GM12801 (cell line): ENCODE measurements around the gene PPA2.

Experiments used
- CTCF ChIP-seq: IDR thresholded peaks from one replicate; pipeline ENCODE4 v1.5.1; 2011; ENCODE audit warnings: control low read depth; ENCODE audit not compliant: insufficient read length; ENCODE audit errors: extremely low read depth

PPA2 gene

GRCh38 chr4:105496899-105497298 is 23.0 kb upstream of the PPA2 start:
- TF ChIP-seq CTCF = no peak

GRCh38 chr4:105495667-105496066 is 21.8 kb upstream of the PPA2 start:
- no peak for TF ChIP-seq CTCF

- no peak for TF ChIP-seq CTCF
These were observed 16.7 kb upstream of the PPA2 start for GRCh38 chr4:105490523-105490922.

- no peak for TF ChIP-seq CTCF
These were observed 10.0 kb upstream of the PPA2 start for GRCh38 chr4:105483840-105484239.

- TF ChIP-seq CTCF = no peak
These were observed 247 bp upstream of the PPA2 start for GRCh38 chr4:105474099-105474518.

GRCh38 chr4:105472871-105473323 is 965 bp downstream of the PPA2 start:
- no peak for TF ChIP-seq CTCF

GRCh38 chr4:105471566-105472176 is 2.2 kb downstream of the PPA2 start:
- TF ChIP-seq CTCF = no peak

- TF ChIP-seq CTCF = no peak
These were observed 3.1 kb downstream of the PPA2 start for GRCh38 chr4:105470766-105471165.
